Measurements from ENCODE around the gene ARID1A. TPM values are rescaled to one million over a fixed set of nuclear protein-coding genes. Genes with fewer than 3 reads are reported as not detected.

ARID1A gene
- total and polyA plus RNA-seq, 9 of the 15 experiments (the other 6 are each of a cell fraction or from before 2014, with no cell fraction given) = 8.3 to 88.3 (median 22.5) TPM

GRCh38 chr1:26721669-26722355 is 26.0 kb downstream of the ARID1A start (continued):
- TF ChIP-seq FUS (optimal IDR thresholded peaks at IDR 0.05; ENCODE audit: low read depth, low read length) (no peak), SMARCE1 (IDR thresholded peaks at IDR 0.05) (peak; percentile 84), ZNF707 (CRISPR knock-in tag; conservative IDR thresholded peaks at IDR 0.05) (no peak), ZBTB1 (CRISPR knock-in tag; IDR thresholded peaks at IDR 0.05; ENCODE audit: borderline replicate concordance, low read depth) (no peak), SLC30A9 (CRISPR knock-in tag; IDR thresholded peaks at IDR 0.05) (no peak), RBM15 (IDR thresholded peaks at IDR 0.05; ENCODE audit: insufficient read depth, low read length) (no peak), MEF2A (IDR thresholded peaks at IDR 0.05; ENCODE audit: control insufficient read depth, low read depth, low read length) (no peak), SIX5 (IDR thresholded peaks at IDR 0.05; ENCODE audit: borderline replicate concordance in 1 of 2, insufficient read depth in 1 of 2, low read depth in 1 of 2, low read length in 2 of 2) (no peak), ZSCAN32 (CRISPR knock-in tag; IDR thresholded peaks at IDR 0.05) (no peak), NR2C2 (CRISPR knock-in tag; IDR thresholded peaks at IDR 0.05) (no peak), NR2C2 (tag; IDR thresholded peaks at IDR 0.05) (no peak), TAF7 (tag; IDR thresholded peaks at IDR 0.05) (no peak), TSC22D4 (tag; IDR thresholded peaks at IDR 0.05) (no peak), RCOR1 (IDR thresholded peaks at IDR 0.05; ENCODE audit: borderline replicate concordance in 1 of 2, low read depth in 2 of 2, low read length in 2 of 2) (peak in 1 of 2 experiments; percentile 91; a peak in 3 of 4 replicates), CBX3 (IDR thresholded peaks at IDR 0.05; ENCODE audit: borderline replicate concordance in 1 of 2, low read length in 2 of 2) (no peak), NFIC (IDR thresholded peaks at IDR 0.05) (peak; percentile 77), ZNF224 (CRISPR knock-in tag; IDR thresholded peaks at IDR 0.05) (no peak), NBN (IDR thresholded peaks at IDR 0.05; ENCODE audit: low read depth) (peak; percentile 66; the same call in 1 of the 2 replicates), ZNF696 (CRISPR knock-in tag; conservative IDR thresholded peaks at IDR 0.05) (0 out of 2 replicates have a peak, but pooled peaks have one; percentile 22)
- TF ChIP-seq, protein P1, sequence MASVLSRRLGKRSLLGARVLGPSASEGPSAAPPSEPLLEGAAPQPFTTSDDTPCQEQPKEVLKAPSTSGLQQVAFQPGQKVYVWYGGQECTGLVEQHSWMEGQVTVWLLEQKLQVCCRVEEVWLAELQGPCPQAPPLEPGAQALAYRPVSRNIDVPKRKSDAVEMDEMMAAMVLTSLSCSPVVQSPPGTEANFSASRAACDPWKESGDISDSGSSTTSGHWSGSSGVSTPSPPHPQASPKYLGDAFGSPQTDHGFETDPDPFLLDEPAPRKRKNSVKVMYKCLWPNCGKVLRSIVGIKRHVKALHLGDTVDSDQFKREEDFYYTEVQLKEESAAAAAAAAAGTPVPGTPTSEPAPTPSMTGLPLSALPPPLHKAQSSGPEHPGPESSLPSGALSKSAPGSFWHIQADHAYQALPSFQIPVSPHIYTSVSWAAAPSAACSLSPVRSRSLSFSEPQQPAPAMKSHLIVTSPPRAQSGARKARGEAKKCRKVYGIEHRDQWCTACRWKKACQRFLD (CRISPR knock-in tag; IDR thresholded peaks at IDR 0.05) = peak; percentile 23
- TF ChIP-seq, protein P2, sequence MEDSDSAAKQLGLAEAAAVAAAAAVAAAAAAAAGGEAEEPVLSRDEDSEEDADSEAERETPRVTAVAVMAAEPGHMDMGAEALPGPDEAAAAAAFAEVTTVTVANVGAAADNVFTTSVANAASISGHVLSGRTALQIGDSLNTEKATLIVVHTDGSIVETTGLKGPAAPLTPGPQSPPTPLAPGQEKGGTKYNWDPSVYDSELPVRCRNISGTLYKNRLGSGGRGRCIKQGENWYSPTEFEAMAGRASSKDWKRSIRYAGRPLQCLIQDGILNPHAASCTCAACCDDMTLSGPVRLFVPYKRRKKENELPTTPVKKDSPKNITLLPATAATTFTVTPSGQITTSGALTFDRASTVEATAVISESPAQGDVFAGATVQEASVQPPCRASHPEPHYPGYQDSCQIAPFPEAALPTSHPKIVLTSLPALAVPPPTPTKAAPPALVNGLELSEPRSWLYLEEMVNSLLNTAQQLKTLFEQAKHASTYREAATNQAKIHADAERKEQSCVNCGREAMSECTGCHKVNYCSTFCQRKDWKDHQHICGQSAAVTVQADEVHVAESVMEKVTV (CRISPR knock-in tag; IDR thresholded peaks at IDR 0.05) = no peak
- TF ChIP-seq, protein P3, sequence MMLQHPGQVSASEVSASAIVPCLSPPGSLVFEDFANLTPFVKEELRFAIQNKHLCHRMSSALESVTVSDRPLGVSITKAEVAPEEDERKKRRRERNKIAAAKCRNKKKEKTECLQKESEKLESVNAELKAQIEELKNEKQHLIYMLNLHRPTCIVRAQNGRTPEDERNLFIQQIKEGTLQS (IDR thresholded peaks at IDR 0.05) = peak; percentile 23; the same call in 1 of the 2 replicates
- TF ChIP-seq, protein P3 (CRISPR knock-in tag; conservative IDR thresholded peaks at IDR 0.05) = no peak
- TF ChIP-seq, protein P4, sequence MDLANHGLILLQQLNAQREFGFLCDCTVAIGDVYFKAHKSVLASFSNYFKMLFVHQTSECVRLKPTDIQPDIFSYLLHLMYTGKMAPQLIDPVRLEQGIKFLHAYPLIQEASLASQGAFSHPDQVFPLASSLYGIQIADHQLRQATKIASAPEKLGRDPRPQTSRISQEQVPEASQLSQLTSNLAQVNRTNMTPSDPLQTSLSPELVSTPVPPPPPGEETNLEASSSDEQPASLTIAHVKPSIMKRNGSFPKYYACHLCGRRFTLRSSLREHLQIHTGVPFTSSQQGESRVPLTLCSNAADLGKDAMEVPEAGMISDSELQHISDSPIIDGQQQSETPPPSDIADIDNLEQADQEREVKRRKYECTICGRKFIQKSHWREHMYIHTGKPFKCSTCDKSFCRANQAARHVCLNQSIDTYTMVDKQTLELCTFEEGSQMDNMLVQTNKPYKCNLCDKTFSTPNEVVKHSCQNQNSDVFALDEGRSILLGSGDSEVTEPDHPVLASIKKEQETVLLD (IDR thresholded peaks at IDR 0.05) = no peak

Data from K562 (cell line).